SK-N-SH (cell line): ENCODE results near the gene AHCYL2. TPM values are rescaled to one million over a fixed set of nuclear protein-coding genes. Genes with fewer than 3 reads are reported as not detected.
"Not testable (repeated sequence)": the region's sequence is repeated elsewhere in the genome, so short reads cannot be mapped to it uniquely, and the experiment has no call there.

Experiments used
- CTCF ChIA-PET: fragments of 300-600, 350-600 bp; formaldehyde crosslinking; extraction: SDS; loops from one replicate; lab custom pipeline; 2021; lab: Yijun Ruan, JAX
- POLR2A ChIA-PET: fragments of 350-600 bp; sonication (Branson Sonifier 250); formaldehyde crosslinking; extraction: SDS; loops from one replicate; lab custom pipeline; 2020; ENCODE audit warnings: antibody characterized with exemption, inconsistent platforms; lab: Yijun Ruan, JAX
- DNase-seq: peaks from one replicate; pipeline ENCODE4 v3.0.0; 2012
- H2AFZ ChIP-seq: fragments of 200-600 bp; sonication (generic); 2 replicates; pipeline ENCODE4 v1.8.1; 2016; ENCODE audit warnings: antibody characterized with exemption, mild to moderate bottlenecking, low read depth
- H3F3A ChIP-seq: fragments of 200-600 bp; sonication (generic); replicated peaks from 2 replicates; pipeline ENCODE3; 2016; ENCODE audit warnings: antibody characterized with exemption, mild to moderate bottlenecking; ENCODE audit not compliant: insufficient read depth
- H3K27ac ChIP-seq, 2 experiments: fragments of 200-500 bp in 1 of 2; fragments of 200-600 bp in 1 of 2; sonication (Bioruptor generic) in 1 of 2; sonication (generic), shearing (Covaris generic) in 1 of 2; 2 replicates each; pipeline versions ENCODE4 v1.5.1 to v1.6.1; 2014 to 2016; ENCODE audit warnings: low read depth in 2 of 2, inconsistent platforms in 1 of 2, low read length in 1 of 2, mild to moderate bottlenecking in 1 of 2, mixed read lengths in 1 of 2
- H3K27me3 ChIP-seq: fragments of 200-600 bp; sonication (generic), shearing (Covaris generic); 2 replicates; pipeline ENCODE4 v1.6.1; 2016; ENCODE audit warnings: mixed run types; ENCODE audit not compliant: insufficient read depth
- H3K36me3 ChIP-seq, 2 experiments: fragments of 200-500 bp in 1 of 2; fragments of 200-600 bp in 1 of 2; sonication (Bioruptor generic) in 1 of 2; sonication (generic) in 1 of 2; replicated peaks in 1 of 2; 2 replicates each; pipeline versions ENCODE3 to v1.5.1; 2014 to 2016; ENCODE audit warnings: low read length in 1 of 2, mild to moderate bottlenecking in 1 of 2; ENCODE audit not compliant: insufficient read depth in 2 of 2, control insufficient read depth in 1 of 2
- H3K4me1 ChIP-seq, 2 experiments: fragments of 200-500 bp in 1 of 2; fragments of 200-600 bp in 1 of 2; sonication (Bioruptor generic) in 1 of 2; sonication (generic), shearing (Covaris generic) in 1 of 2; 2 replicates each; pipeline versions ENCODE4 v1.5.1 to v1.6.1; 2014 to 2016; ENCODE audit warnings: low read depth in 1 of 2, low read length in 1 of 2, mixed run types in 1 of 2; ENCODE audit not compliant: insufficient read depth in 2 of 2, control insufficient read depth in 1 of 2
- H3K4me2 ChIP-seq: fragments of 200-600 bp; sonication (generic), shearing (Covaris generic); 2 replicates; pipeline ENCODE4 v1.6.1; 2017; ENCODE audit warnings: mixed run types
- H3K4me3 ChIP-seq, 2 experiments: fragments of 200-500 bp in 1 of 2; fragments of 200-600 bp in 1 of 2; sonication (Bioruptor generic) in 1 of 2; sonication (generic), shearing (Covaris generic) in 1 of 2; 2 replicates each; pipeline versions ENCODE4 v1.5.1 to v1.8.1; 2014 to 2016; ENCODE audit warnings: low read depth in 2 of 2, inconsistent platforms in 1 of 2, low read length in 1 of 2, mild to moderate bottlenecking in 1 of 2, mixed read lengths in 1 of 2, moderate library complexity in 1 of 2
- H3K79me2 ChIP-seq: fragments of 200-600 bp; sonication (generic); 2 replicates; pipeline ENCODE4 v1.8.1; 2017; ENCODE audit warnings: mild to moderate bottlenecking; ENCODE audit not compliant: insufficient read depth
- H3K9ac ChIP-seq: fragments of 200-600 bp; sonication (generic); 2 replicates; pipeline ENCODE4 v1.6.1; 2017; ENCODE audit warnings: mixed run types
- H3K9me2 ChIP-seq: fragments of 200-600 bp; sonication (generic); 2 replicates; pipeline ENCODE4 v1.6.1; 2017; ENCODE audit warnings: mixed run types
- H3K9me3 ChIP-seq: fragments of 200-600 bp; sonication (generic); 2 replicates; pipeline ENCODE4 v1.6.1; 2017; ENCODE audit warnings: mixed run types, mild to moderate bottlenecking, moderate library complexity
- H4K20me1 ChIP-seq: fragments of 200-600 bp; sonication (generic); 2 replicates; pipeline ENCODE4 v1.6.1; 2017; ENCODE audit warnings: mild to moderate bottlenecking, mixed run types; ENCODE audit not compliant: insufficient read depth
- CHD2 ChIP-seq: fragments of 150-350 bp; IDR thresholded peaks from 2 replicates; pipeline ENCODE4 v1.6.1; 2018; ENCODE audit warnings: low read length; ENCODE audit not compliant: partially characterized antibody
- CTCF ChIP-seq: fragments of 200-600 bp; sonication (generic); IDR thresholded peaks from 2 replicates; pipeline ENCODE4 v1.6.1; 2017; ENCODE audit warnings: antibody characterized with exemption, mild to moderate bottlenecking, moderate library complexity
- ELF1 ChIP-seq: IDR thresholded peaks from 2 replicates; pipeline ENCODE4 v1.4.0; 2012
- EP300 ChIP-seq, 2 experiments: IDR thresholded peaks; 2 replicates each; pipeline versions ENCODE4 v1.4.0 to v1.6.1; 2012; ENCODE audit warnings: borderline replicate concordance in 1 of 2, low read depth in 1 of 2, low read length in 1 of 2
- EZH2phosphoT487 ChIP-seq: fragments of 200-600 bp; sonication (generic); IDR thresholded peaks from 2 replicates; pipeline ENCODE4 v1.6.1; 2017; ENCODE audit warnings: low read depth, mixed run types, mild to moderate bottlenecking, antibody characterized with exemption, moderate library complexity, borderline replicate concordance
- FOXJ3 ChIP-seq: sonication (generic); formaldehyde crosslinking; IDR thresholded peaks from 2 replicates; pipeline ENCODE4 v1.5.1; 2020; ENCODE audit warnings: mild to moderate bottlenecking, missing genetic modification reagents
- NFIC ChIP-seq: IDR thresholded peaks from 2 replicates; pipeline ENCODE4 v1.4.0; 2012; ENCODE audit warnings: borderline replicate concordance
- POLR2AphosphoS5 ChIP-seq: IDR thresholded peaks from 2 replicates; pipeline ENCODE4 v1.6.1; 2012; ENCODE audit warnings: low read depth, low read length
- RAD21 ChIP-seq: IDR thresholded peaks from 2 replicates; pipeline ENCODE4 v1.6.1; 2012; ENCODE audit warnings: mild to moderate bottlenecking, low read length
- RCOR1 ChIP-seq: fragments of 150-350 bp; IDR thresholded peaks from 2 replicates; pipeline ENCODE4 v1.6.1; 2017; ENCODE audit warnings: antibody characterized with exemption, low read length
- RFX5 ChIP-seq: IDR thresholded peaks from 2 replicates; pipeline ENCODE4 v1.6.1; 2012; ENCODE audit warnings: mild to moderate bottlenecking, improper control_type of control experiment, low read length
- RXRA ChIP-seq: IDR thresholded peaks from 2 replicates; pipeline ENCODE4 v1.4.0; 2012; ENCODE audit warnings: low read depth, mild to moderate bottlenecking, borderline replicate concordance
- SIN3A ChIP-seq: IDR thresholded peaks from 2 replicates; pipeline ENCODE4 v1.6.1; 2012; ENCODE audit warnings: low read depth, mild to moderate bottlenecking, low read length, moderate library complexity, borderline replicate concordance
- SMC3 ChIP-seq: IDR thresholded peaks from 2 replicates; pipeline ENCODE4 v1.6.1; 2012; ENCODE audit warnings: low read depth, low read length, improper control_type of control experiment
- TCF12 ChIP-seq: IDR thresholded peaks from 2 replicates; pipeline ENCODE4 v1.4.0; 2012
- TEAD4 ChIP-seq: IDR thresholded peaks from 2 replicates; pipeline ENCODE4 v1.4.0; 2012; ENCODE audit warnings: mild to moderate bottlenecking, borderline replicate concordance; ENCODE audit not compliant: insufficient read depth
- USF1 ChIP-seq: IDR thresholded peaks from 2 replicates; pipeline ENCODE4 v1.4.0; 2012; ENCODE audit warnings: low read depth, borderline replicate concordance
- YY1 ChIP-seq: IDR thresholded peaks from 2 replicates; pipeline ENCODE4 v1.4.0; 2012; ENCODE audit warnings: low read depth, mild to moderate bottlenecking
- WGBS: methylation state at CpG from one replicate; pipeline ENCODE4 v1.1.6; 2017; ENCODE audit warnings: low lambda C conversion rate; 5-methylcytosine and 5-hydroxymethylcytosine counted together
- polyA plus RNA-seq, 3 experiments: library from polyadenylated mRNA; depleted of rRNA; stranded (reverse); fragments of >200 nt; gene quantifications; 2 replicates each; pipeline ENCODE4 v1.2.3, GENCODE V29; 2012
- TF ChIP-seq, protein P1 (sequence below): fragments of 150-350 bp; IDR thresholded peaks from 2 replicates; pipeline ENCODE4 v1.6.1; 2016; ENCODE audit warnings: mild to moderate bottlenecking, low read depth, low read length

Gene AHCYL2
- polyA plus RNA-seq, 1 of the 3 experiments (the other 2 are of a cell fraction): 20.4 TPM

DNA sequence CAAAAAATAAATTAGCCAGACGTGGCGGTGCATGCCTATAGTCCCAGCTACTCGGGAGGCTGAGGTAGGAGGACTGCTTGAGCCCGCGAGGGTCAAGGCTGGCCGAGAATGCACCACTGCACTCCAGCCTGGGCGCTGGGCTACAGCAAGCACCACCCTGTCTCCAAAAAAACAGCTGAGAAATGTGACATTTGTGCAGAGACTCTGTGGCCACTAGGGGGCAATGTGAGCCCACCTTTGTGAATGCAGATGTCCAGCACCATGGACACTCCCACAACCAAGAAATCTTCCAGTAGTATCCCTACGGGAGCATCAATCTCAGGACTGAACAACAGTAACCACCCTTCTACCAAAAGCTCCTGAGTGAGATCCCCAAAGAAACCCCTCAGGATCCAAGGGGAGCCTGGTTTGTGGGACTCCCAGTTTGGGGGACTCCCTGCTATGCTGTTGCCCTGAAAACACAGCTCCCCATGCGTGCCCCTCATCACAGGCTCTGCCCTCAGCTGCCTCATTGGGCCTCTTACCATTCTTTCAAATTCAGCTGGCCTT lies 6.2 kb upstream of the AHCYL2 start (continued):
- TF ChIP-seq NFIC: no peak
- TF ChIP-seq RFX5: peak; percentile 55; the same call in 1 of the 2 replicates
- TF ChIP-seq RAD21: peak; percentile 99
- no peak for TF ChIP-seq USF1
- TF ChIP-seq, all 33 proteins: peak for 8

- not testable (repeated sequence) for H3K36me3 ChIP-seq, H4K20me1 ChIP-seq, H3K9ac ChIP-seq, H3K79me2 ChIP-seq, H3K9me2 ChIP-seq, H2AFZ ChIP-seq, H3K27me3 ChIP-seq, H3K4me2 ChIP-seq, H3K27ac ChIP-seq, H3K4me3 ChIP-seq, H3F3A ChIP-seq, H3K9me3 ChIP-seq, H3K4me1 ChIP-seq, DNase-seq
- ChIA-PET POLR2A (interaction anchor here (0.6 to 1.2 kb wide), 3 partner anchors 79 to 428 kb away, joined by 3 to 5 read pairs (median 3); no protein-coding TSS in a partner anchor), CTCF (interaction anchor here (0.6 to 8.6 kb wide), 112 partner anchors 9 to 818 kb away, joined by 3 to 363 read pairs (median 9); partner anchors contain the start of genes KCP, SMO, STRIP2 and TSPAN33)
- WGBS: 80% methylated on average over 4 of the region's 4 CpGs
Observed at GRCh38 chr7:129219166-129219565, 5.7 kb upstream of the AHCYL2 start.

GRCh38 chr7:129222064-129222463 lies 2.8 kb upstream of the AHCYL2 start:
- Histone ChIP-seq H3K79me2 (peaks cover 12% of the 10 kb centered on the region; the same call in 1 of the 2 replicates), H3K4me2 (no peak overlapping the region), H3K36me3 (no peaks in the 10 kb centered on the region)
- TF ChIP-seq SIN3A (no peak), YY1 (no peak), CTCF (no peak), FOXJ3 (CRISPR knock-in tag) (no peak), EP300 (IDR thresholded peaks at IDR 0.05; ENCODE audit: borderline replicate concordance in 1 of 2, low read depth in 1 of 2, low read length in 1 of 2) (no peak), EZH2phosphoT487 (no peak), CHD2 (no peak), POLR2AphosphoS5 (no peak), TCF12 (no peak), TEAD4 (no peak), RCOR1 (no peak), SMC3 (no peak), RXRA (no peak), ELF1 (no peak)
- TF ChIP-seq, protein P1, sequence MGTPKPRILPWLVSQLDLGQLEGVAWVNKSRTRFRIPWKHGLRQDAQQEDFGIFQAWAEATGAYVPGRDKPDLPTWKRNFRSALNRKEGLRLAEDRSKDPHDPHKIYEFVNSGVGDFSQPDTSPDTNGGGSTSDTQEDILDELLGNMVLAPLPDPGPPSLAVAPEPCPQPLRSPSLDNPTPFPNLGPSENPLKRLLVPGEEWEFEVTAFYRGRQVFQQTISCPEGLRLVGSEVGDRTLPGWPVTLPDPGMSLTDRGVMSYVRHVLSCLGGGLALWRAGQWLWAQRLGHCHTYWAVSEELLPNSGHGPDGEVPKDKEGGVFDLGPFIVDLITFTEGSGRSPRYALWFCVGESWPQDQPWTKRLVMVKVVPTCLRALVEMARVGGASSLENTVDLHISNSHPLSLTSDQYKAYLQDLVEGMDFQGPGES: no peak
- TF ChIP-seq, all 33 proteins: peak for 0
- Histone ChIP-seq H3K4me1 (peaks cover 0 to 8% of the 10 kb centered on the region in 2 experiments; a peak in 3 of 4 replicates), H3K9me3 (no peaks in the 10 kb centered on the region), H3K9me2 (no peaks in the 10 kb centered on the region), H3K9ac (no peak overlapping the region), H3F3A (peaks cover 7% of the 10 kb centered on the region), H3K27me3 (no peaks in the 10 kb centered on the region), H3K27ac (no peak overlapping the region), H3K4me3 (no peak overlapping the region), H4K20me1 (no peaks in the 10 kb centered on the region), H2AFZ (no peak overlapping the region)
- ChIA-PET CTCF (interaction anchor here (0.7 to 8.6 kb wide), 8 partner anchors 8 to 250 kb away, joined by 3 to 363 read pairs (median 6); no protein-coding TSS in a partner anchor), POLR2A (no interaction called here)
- DNase-seq: no peak
- 78% methylated on average over 4 of the region's 4 CpGs for WGBS
